DMS114 treated with DMSO at 0.1 percent for 48 hours (cell line): Measurements from ENCODE around the gene ADGRE2.
"Not testable (repeated sequence)": the region's sequence is repeated elsewhere in the genome, so short reads cannot be mapped to it uniquely, and the experiment has no call there.

ENCODE experiments used
- DNase-seq: peaks from one replicate; lab custom pipeline; 2025; ENCODE audit not compliant: unreplicated experiment; lab: John Stamatoyannopoulos, UW

Gene ADGRE2

GRCh38 chr19:14780622-14781225, 2.4 kb upstream of the ADGRE2 start:
- not testable (repeated sequence) for DNase-seq

- DNase-seq: no peak
Observed at GRCh38 chr19:14779151-14779550, 791 bp upstream of the ADGRE2 start.

GRCh38 chr19:14777645-14778044, 715 bp downstream of the ADGRE2 start:
- not testable (repeated sequence) for DNase-seq

- no peak for DNase-seq
Observed at GRCh38 chr19:14775869-14776586, 2.3 kb downstream of the ADGRE2 start.

- DNase-seq: not testable (repeated sequence)
Observed at GRCh38 chr19:14775326-14775725, 3.0 kb downstream of the ADGRE2 start.

GRCh38 chr19:14774373-14774772, 4.0 kb downstream of the ADGRE2 start:
- DNase-seq: no peak

GRCh38 chr19:14773722-14774121, 4.6 kb downstream of the ADGRE2 start:
- not testable (repeated sequence) for DNase-seq

- no peak for DNase-seq
Observed at GRCh38 chr19:14772995-14773394, 5.4 kb downstream of the ADGRE2 start.

GRCh38 chr19:14772467-14772866, 5.9 kb downstream of the ADGRE2 start:
- DNase-seq: no peak

- no peak for DNase-seq
Observed at GRCh38 chr19:14770944-14771839, 7.2 kb downstream of the ADGRE2 start.

GRCh38 chr19:14770136-14770535, 8.2 kb downstream of the ADGRE2 start:
- DNase-seq: no peak

GRCh38 chr19:14769201-14769600, 9.2 kb downstream of the ADGRE2 start:
- no peak for DNase-seq

GRCh38 chr19:14768001-14768400, 10.4 kb downstream of the ADGRE2 start:
- DNase-seq: no peak

- DNase-seq: no peak
Observed at GRCh38 chr19:14767466-14767971, 10.8 kb downstream of the ADGRE2 start.

GRCh38 chr19:14765841-14766240, 12.5 kb downstream of the ADGRE2 start:
- DNase-seq: not testable (repeated sequence)

GRCh38 chr19:14765403-14765802, 13.0 kb downstream of the ADGRE2 start:
- DNase-seq: not testable (repeated sequence)

GRCh38 chr19:14764401-14764800, 14.0 kb downstream of the ADGRE2 start:
- no peak for DNase-seq

- no peak for DNase-seq
Observed at GRCh38 chr19:14763497-14764145, 14.7 kb downstream of the ADGRE2 start.

- DNase-seq: no peak
Observed at GRCh38 chr19:14762111-14762510, 16.2 kb downstream of the ADGRE2 start.

GRCh38 chr19:14761607-14762006, 16.8 kb downstream of the ADGRE2 start:
- no peak for DNase-seq

GRCh38 chr19:14758816-14759215, 19.5 kb downstream of the ADGRE2 start:
- DNase-seq: no peak
